GM18508 (cell line): Measurements from ENCODE around the gene KNCN.

Source experiments
- ATAC-seq: cut with Tn5 transposase; IDR thresholded peaks from one replicate; pipeline ENCODE4 v1.9.1; 2021; ENCODE audit warnings: moderate number of reproducible peaks; ENCODE audit not compliant: insufficient read depth, unreplicated experiment

Gene KNCN

DNA sequence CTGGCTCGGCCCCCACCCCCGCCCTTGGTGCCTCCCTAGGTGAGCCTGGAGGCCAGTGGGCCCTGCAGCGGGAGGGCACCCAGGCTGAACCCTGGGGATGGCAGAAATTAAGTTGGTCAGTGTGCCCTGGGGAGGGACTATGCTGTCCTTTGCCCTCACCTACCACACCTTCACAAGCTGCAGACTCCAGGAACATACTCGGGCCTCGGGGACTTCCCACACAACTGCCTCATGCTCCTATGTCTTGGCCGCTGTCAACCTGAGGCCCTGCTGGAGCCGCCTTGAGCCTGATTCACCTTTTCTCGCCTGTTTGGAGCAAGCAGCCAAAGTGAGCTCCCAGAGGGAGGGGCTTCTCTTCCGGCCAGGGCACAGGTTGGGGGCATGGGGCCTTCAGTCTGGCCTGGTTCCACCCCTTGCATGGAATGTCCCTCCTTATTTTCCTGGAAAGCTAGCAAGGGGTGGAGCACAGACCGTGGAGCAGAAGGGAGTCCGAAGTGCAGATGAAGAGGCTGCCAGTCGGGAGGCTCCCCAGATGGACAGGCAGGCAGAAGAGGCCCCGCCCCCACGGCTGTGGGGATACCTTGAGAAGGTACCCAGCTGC lies 24.7 kb downstream of the KNCN start:
- ATAC-seq: no peak

DNA sequence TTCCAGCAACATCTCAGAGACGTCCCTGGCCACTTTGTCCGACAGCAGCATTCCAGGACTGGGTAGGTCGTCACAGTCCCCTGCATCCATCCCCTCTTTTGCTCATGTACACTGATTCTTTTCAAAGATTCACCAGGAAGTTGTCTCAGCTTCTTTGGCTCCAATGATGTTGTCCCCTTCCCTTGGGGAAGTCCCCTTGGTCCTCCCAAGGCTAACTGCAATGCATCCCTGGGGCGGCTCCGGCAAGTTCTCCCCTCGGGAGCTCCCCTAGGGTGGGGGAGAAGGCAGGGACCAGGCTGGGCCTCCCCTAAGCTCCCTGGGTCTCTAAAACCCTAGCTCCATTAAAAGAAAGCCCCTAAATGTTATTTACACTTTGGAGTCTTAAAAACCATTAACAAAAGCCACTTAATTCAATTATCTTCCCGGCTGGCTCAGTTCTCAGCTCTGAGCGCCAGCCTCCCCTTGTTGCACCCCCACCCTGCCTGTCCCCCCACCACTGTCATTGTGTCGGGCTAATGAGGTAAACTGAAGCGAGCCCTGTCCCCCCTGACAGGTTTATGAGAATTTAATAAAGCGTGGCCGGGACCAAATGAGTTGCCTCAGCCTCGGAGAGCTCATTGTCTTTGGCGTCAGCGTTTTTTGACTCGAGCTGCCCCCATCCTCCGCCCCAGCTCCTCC lies 25.3 kb downstream of the KNCN start:
- no peak for ATAC-seq

DNA sequence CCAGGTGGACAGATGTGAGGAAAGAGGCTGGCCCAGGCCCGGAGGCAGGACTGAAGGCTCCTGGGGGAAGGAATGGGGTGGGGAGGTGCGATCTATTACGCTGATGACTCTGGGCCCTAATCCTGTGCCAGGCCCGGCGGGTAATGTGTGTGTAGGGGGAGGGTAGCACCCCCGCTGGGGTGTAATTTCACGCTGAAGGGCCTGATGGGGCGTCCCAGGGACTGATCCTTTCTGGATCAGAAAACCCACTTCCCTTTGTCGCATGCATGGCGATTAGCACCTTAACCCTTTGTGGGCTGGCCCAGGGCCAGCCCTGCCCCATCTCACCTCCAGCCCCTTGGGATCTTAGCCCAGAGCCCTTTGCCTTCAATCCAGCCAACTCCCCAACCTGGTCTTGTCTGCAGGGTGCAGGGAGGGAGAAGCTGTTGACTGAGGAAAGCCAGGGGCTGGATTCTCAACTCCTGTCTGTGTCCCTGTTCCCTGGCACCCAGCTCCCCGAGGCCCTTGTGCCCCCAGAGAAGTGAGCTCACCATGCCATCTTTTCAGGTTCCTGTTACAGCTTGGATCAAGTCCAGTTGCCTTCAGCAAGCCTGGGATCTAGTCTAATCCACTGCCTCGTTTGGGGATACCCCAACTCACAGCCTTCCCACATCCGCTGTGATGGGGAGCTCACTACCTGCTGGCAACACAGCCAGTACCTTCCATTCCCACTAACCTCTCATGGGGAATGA lies 26.0 kb downstream of the KNCN start:
- ATAC-seq: no peak

DNA sequence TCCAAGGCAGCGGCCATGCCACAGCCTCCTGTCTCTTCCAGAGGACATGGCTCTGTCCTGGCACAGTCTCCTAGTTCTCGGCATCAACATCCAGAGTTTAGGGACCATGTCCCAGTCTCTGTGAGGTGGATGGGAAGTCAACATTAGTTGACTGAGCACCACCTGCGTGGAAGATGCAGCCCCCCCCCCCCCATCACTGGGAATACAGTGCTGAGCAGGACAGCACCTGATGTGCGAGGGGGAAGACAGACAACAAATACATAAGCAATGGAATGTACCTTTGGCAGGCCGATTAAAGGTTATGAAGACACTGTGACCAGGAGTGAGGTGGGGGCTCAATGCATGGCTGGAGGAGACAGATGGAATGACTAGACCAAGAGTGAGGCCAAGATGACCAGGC lies 26.6 kb downstream of the KNCN start:
- no peak for ATAC-seq

DNA sequence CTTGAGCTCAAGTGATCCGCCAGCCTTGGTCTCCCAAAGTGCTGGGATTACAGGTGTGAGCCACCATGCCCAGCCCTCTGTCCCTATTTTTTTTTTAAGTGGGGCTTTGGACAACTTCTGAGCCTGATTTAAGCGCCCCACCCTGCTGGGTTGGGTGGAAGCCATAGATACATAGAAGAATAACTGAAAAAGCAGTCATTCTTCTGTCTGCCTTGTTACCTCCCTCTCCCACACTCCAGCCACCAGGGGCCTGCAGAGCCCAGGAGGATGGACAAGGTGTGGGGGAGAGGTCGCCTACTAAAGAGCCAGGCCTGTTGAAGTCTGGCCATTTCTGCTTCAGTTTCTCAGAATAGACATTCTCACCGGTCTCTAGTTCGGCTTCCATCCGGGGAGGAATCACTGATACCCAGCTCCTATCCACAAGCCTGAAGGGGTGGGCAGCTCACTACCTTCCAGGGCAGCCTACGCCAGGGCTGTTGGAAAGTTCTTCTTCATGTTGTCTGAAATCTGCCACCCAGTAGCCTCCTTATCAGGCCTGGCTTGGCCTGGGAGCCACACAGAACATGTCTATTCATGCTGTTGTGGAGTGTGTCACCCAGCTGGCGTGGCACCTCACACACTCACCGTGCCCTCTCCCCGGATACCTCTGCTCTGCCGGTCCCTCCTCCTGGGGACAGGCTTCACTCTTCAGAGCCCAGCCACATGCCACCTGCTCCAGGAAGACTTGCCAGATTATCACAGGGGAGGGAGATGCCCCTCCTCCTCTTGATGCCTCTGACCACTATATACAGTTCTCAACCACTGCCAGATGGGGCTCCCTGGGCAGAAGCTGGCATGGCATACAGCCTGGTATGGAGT lies 27.7 kb downstream of the KNCN start:
- no peak for ATAC-seq

DNA sequence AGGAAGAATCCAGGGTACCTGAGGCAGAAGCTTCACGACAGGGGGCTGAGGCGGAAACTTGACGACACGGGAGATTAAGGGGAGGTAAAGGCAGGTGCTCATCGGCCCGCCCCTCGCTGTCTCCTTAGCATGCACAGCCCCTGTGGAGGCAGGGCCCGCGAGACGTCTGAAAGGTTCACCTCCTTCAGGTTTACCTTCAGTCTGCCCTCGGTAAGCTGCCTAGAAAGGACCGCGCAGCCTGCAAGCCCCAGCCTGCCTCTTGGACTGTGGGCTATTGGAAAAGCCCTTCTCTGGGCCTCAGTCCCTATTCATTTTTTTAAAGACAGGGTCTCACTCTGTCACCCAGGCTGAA lies 28.5 kb downstream of the KNCN start:
- ATAC-seq: no peak

DNA sequence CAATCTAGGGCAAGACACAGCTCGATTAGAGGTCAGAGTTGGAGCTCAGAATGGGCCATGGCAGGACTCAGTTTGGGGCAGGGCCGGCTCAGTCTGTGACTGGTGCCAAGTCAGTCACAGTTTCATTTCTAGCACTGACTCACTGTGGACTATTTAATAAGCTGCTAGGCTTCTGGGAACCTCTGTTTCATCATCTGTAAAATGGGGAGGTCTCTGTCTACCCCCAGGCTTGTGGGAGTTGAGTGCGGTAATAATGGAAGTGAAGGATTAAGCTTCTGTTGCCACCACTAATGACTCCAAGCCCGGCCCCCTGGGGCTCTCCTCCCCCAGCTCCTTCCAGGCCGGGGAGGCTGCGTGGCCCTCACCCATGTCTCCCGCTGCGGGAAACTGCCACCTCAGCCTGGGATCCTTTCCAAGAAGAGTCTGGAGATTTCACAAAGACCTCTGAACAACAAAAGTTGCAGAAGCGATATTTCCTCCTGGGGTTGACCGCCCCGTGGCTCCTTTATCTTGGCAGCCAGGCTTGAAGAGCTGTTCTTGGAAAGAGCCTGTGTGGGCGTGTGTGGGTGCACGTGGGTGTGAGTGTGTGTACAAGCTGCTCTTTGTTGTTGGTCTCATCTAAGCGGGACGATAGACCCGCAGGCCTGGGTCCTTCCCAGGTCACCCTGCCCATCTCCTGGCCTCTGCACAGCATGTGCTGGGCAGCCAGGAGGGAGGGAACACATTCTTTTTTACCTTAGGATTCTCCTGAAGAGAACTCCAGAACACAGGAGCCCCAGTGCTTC lies 29.1 kb downstream of the KNCN start:
- ATAC-seq: no peak

DNA sequence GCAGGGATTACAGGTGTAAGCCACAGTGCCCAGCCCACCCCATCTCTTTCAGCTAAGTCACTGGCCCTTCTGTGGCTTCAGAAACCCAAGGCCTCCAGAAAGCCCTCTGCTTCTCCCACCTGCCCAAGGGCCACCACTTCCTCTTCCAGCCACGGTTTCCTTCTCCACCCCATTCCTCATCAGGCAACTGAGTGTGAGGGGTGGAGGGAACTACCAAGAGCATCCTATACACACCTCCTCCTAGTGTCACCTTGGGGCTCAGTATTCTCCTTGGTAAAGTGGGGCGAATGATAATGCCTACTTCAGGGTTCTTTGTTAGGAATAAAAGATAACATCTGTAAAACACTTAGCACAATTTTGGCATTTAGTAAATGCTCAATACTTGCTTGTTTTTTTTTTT lies 30.0 kb downstream of the KNCN start:
- no peak for ATAC-seq

DNA sequence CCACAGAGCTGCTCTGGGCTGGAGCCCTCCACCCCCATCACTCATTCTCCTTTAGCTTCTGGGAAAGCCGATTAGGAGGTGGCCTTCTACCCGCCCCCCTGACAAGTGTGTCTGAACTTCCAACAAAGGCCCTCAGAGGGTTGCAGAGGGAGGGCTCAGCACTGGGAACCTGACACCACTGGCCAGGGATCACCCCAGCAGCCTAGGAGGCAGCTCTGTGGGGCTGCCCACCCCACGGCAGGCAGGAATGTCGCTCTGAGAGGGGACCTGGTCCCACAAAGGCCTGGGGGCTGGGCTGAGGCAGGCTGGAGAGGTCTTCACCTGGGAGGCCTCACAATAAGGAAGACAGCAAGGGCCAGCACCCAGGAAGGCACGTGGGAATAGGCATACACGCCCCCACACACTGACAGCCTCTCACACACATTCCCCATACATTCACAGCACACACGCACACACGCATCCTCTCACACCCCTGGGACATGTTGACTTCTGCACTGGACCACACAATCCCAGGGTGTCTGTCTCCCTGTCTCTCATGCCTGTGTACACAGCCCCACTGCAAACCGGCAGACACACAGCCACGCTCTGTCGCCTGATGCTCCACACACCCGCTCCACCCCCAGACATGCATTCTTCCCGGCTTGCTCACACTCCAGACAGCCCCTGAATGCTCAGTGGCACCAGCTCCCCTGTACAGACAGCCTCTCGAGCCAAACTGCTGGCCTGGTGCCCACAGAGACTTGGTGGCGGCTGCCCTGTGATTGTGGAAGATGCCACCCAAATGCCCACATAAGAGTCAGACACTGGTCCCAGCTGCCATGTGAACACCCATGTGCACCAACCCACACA lies 31.2 kb downstream of the KNCN start:
- ATAC-seq: no peak

DNA sequence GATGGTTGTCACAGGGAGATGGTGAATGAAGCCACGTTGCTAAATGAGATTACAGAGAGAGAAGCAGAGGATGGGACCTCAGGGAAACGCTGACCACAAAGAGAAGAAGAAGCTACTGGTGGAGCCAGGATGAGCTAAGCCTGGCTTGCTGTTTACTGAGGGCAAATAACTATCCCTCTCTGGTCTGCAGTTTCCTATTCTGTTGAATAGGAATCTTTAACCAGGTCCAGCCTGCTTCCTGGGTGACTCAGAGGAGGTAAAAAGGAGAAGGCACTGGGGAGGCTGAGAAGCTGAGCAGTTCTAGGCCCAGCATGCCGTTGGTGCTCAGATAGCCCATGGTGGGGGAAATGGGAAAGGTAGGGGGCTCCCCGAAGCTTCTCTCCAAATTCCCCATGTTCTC lies 32.2 kb downstream of the KNCN start:
- ATAC-seq: no peak

DNA sequence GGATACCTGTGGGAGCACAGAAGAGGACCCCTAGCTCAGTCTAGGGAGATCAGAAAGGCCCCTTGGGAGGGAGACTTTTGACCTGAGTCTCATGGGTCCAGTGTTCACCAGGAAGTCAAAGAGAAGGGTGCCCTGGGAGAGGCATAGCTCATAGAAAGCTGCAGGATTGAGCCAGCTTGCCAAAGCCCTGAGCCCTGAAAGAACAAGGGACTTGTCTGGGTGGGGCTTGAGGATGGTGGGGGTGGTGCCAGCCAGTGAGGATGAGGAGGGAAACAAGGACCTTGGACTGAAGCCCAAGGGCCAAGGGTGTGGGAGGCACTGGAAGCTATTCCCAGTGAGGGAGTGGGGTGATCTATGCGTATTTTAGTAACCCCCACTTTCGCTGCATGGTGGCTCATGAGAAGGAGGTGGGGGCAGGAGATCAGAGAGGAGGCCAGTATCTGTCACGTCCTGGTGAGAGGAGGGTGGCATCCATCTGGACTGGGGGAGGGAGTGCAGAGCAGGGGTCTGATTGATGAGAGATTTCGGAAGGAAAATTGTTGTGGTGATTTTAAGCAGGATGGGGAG lies 33.4 kb downstream of the KNCN start:
- no peak for ATAC-seq

DNA sequence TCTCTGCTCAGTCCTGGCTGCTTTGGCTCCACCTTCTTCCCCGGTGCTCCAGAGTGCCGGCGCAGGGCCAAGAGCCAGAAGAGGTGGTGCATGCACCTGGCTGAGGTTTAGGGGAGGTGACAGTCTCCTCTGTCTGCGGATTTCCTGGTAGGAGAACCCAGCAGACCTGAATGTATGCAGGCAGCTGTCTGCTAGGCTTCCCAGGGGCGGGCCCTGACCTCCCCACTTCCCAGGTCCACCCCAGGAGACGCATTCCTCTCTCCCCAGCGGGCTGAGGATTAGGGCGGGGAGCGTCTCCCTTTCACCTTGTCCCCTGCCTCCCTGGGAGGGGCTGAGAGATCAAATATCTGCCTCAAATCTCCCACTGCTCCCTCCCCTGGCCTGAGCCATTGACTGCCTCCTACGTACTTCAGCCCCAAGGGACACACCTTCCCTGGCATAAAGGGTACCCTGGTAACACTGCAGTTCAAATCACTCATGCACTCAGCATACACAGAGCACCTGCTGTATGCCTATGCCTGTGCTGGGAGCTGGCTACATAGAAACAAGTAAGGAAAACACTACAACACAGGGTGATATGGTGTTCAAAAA lies 34.3 kb downstream of the KNCN start:
- no peak for ATAC-seq

DNA sequence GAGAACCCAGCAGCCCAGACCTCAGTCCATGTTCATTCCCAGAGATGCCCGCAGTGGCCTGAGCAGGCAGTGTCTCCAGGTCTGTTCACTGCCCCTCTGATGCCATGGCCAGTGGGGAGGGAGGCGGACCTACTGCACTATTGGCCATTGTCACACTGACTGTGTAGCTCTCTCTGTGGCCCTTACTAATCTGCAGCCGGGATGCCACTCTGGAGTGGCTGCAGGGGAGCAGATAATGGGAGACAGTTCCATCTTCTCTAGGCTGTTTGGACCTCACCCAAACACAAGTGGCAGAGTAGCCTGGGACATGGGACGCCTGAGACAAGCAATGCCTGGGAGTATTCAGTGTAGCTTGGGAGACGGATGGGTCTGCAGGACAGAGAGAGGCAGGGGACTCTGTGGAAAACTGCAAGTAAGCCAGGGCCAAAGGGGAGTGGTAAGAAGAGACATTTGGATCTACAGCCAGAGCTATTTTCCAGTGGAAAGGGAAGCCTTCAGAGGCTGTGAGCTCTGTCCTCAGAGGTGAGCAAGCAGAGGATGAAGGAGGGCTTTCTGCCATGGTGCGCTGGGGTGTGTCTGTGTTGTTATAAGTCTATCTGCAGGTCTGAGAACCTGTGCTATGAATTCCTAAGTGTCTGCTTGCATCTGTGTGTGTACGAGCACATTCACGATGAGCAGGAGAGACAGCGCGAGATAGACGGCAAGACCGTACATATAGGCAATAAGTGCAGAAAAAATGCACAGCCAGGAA lies 35.1 kb downstream of the KNCN start:
- no peak for ATAC-seq

DNA sequence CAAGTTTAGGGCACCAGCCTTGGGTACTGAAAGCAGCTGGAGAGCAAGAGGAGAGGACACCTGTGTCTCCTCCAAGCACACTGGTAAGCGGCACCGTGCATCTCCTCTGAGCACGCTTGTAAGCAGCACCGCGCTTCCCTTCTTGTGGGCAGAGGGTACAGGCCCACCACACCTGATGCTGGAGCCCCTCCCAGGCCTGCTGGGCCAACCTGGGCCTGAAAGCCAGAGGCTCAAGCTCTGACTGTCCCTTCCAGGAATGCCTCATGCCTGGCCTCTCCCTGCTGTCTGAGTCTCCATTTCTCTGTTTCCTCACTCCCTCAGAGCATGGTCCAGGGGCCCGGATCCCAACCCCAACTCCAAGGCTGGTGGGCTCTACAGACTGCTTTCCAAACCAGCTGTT lies 35.9 kb downstream of the KNCN start:
- no peak for ATAC-seq

DNA sequence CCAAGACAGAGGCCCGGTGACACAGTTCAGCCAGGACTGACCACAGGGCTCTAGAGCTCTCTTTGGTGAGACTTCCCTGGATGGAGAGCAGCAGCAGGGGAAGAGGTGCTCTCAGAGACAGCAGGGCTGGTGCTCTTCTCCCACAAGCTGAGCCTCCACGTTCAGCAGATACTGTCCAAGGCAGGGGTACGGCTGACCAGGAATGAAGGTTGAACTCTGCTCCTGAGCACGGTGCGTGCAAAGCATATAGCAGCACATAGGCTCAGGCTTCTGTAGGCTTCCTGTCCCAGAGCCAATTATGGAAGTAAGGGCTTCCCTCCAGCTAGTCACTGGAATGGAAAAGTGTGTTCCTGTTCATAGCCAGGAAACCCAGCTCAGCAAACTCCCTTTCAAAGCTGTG lies 37.9 kb downstream of the KNCN start:
- no peak for ATAC-seq

DNA sequence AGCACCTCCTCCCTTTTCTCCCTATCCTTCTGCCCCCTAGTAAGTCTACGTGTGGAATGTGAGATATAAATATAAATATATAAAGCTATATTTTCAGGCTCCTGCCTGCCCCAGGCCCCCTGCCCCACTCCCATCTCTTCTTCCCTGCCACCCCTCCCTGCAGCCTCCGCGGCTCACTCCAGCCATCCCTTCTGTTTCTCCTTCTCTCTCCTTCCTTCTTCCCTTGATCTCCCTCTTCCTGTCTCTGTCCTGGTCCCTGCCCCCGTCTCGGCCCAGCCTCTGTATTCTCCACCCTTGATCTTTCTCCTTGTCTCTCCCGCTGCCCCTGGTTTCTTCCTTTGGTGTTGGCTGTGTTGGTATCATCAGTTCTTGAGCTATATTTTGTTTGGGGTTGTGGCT lies 38.7 kb downstream of the KNCN start:
- no peak for ATAC-seq

DNA sequence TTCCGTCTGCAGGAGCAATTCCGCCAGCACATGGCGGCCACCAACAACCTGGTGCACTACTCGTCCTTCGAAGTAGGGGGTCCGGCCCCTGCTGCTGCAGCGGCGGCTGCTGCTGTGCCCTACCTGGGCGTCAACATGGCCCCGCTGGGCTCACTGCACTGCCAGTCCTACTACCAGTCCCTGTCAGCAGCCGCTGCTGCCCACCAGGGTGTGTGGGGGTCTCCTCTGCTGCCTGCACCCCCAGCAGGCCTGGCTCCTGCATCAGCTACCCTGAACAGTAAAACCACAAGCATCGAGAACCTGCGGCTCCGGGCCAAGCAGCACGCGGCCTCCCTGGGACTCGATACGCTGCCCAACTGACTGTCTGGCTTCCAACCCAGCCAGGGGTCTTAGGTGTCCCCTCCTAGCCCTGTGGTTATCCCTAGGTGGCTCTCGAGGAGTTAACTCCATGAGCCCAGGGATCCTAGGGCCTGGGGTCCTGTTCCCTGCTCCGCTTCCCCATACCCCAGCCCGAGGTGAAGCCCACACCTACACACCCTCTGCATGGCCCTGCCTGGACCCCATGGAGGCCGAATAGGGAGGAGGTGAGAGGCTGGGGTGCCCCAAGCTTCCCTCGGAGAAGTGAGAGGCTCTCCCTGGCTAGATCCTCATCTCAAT lies 39.2 kb downstream of the KNCN start:
- ATAC-seq: no peak

DNA sequence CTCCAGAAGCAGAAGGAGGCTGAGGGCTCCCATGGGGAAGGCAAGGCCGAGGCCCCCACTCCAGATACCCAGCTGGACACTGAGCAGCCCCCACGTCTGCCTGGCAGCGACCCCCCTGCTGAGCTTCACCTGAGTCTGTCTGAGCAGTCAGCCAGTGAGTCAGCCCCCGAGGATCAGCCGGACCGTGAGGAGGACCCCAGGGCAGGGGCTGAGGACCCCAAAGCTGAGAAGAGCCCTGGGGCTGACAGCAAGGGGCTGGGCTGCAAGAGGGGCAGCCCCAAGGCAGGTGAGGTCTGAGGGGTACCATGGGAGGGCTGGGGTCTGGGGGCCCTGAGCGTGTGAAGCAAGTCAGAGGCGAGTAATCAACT lies 40.5 kb downstream of the KNCN start:
- ATAC-seq: no peak
